GM10248 (cell line): ENCODE data around the gene F10.

Experiments used
- CTCF ChIA-PET: fragments of 300-600 bp; sonication (Branson Sonifier 250); formaldehyde crosslinking; extraction: SDS; loops from one replicate; lab custom pipeline; 2021; ENCODE audit warnings: antibody characterized with exemption; lab: Yijun Ruan, JAX
- POLR2A ChIA-PET: fragments of 350-650 bp; sonication (Branson Sonifier 250); formaldehyde crosslinking; extraction: SDS; loops from one replicate; lab custom pipeline; 2020; ENCODE audit warnings: antibody characterized with exemption; lab: Yijun Ruan, JAX
- DNase-seq: peaks from one replicate; pipeline ENCODE4 v3.0.0; 2012; ENCODE audit errors: extremely low spot score
- CTCF ChIP-seq: IDR thresholded peaks from 2 replicates; pipeline ENCODE4 v1.5.1; 2012; ENCODE audit warnings: mild to moderate bottlenecking, low read depth; ENCODE audit errors: extremely low read depth, missing control alignments, control extremely low read depth

F10 gene

GRCh38 chr13:113118261-113119021 lies 4.2 kb upstream of the F10 start:
- CTCF ChIA-PET = no interaction called here
- no peak for TF ChIP-seq CTCF
- POLR2A ChIA-PET = no interaction called here
- no peak for DNase-seq

GRCh38 chr13:113119166-113119821 lies 3.3 kb upstream of the F10 start:
- POLR2A ChIA-PET = no interaction called here
- TF ChIP-seq CTCF = no peak

GRCh38 chr13:113119822-113120189 lies 2.8 kb upstream of the F10 start:
- CTCF ChIA-PET = interaction anchor here (1.4 kb wide), 1 partner anchor 12 kb away, joined by 3 read pairs; no protein-coding TSS in a partner anchor
- POLR2A ChIA-PET = no interaction called here
- no peak for DNase-seq
- TF ChIP-seq CTCF = no peak

More at GRCh38 chr13:113119166-113119821, 3.3 kb upstream of the F10 start:
- CTCF ChIA-PET = no interaction called here
- no peak for DNase-seq

- POLR2A ChIA-PET = no interaction called here
- DNase-seq = no peak
- CTCF ChIA-PET = interaction anchor here (1.4 kb wide), 1 partner anchor 11 kb away, joined by 3 read pairs; no protein-coding TSS in a partner anchor
- TF ChIP-seq CTCF = no peak
These were observed 2.1 kb upstream of the F10 start for GRCh38 chr13:113120300-113121182.

GRCh38 chr13:113121183-113121927 lies 1.2 kb upstream of the F10 start:
- POLR2A ChIA-PET = no interaction called here
- CTCF ChIA-PET = interaction anchor here (1.4 kb wide), 1 partner anchor 11 kb away, joined by 3 read pairs; no protein-coding TSS in a partner anchor
- DNase-seq = no peak
- TF ChIP-seq CTCF = no peak
